HepG2 (cell line): Measurements from ENCODE around the gene VAMP8. TPM values are rescaled to one million over a fixed set of nuclear protein-coding genes. Genes with fewer than 3 reads are reported as not detected.

Source experiments
- ARNT2 ChIP-seq: sonication (generic); formaldehyde crosslinking; IDR thresholded peaks from 2 replicates; pipeline ENCODE4 v1.8.0; 2022; ENCODE audit warnings: mild to moderate bottlenecking, low read depth, missing genetic modification reagents, moderate library complexity
- ATF7-NPFF ChIP-seq: sonication (generic); formaldehyde crosslinking; IDR thresholded peaks from 2 replicates; pipeline ENCODE4 v1.8.1; 2023; ENCODE audit warnings: mild to moderate bottlenecking, low read depth, missing genetic modification reagents, moderate library complexity
- CC2D1A ChIP-seq: sonication (generic); formaldehyde crosslinking; IDR thresholded peaks from 2 replicates; pipeline ENCODE4 v1.8.1; 2023; ENCODE audit warnings: mild to moderate bottlenecking, missing genetic modification reagents
- FOXK1 ChIP-seq: sonication (generic); formaldehyde crosslinking; IDR thresholded peaks from 2 replicates; pipeline ENCODE4 v1.4.0; 2020; ENCODE audit warnings: low read depth, missing genetic modification reagents, borderline replicate concordance
- HNRNPH1 ChIP-seq: fragments of 200-400 bp; formaldehyde crosslinking; optimal IDR thresholded peaks from 2 replicates; pipeline ENCODE3; 2017; ENCODE audit warnings: mild to moderate bottlenecking, low read depth, low read length
- HNRNPK ChIP-seq: fragments of 200-400 bp; formaldehyde crosslinking; IDR thresholded peaks from 2 replicates; pipeline ENCODE4 v1.6.1; 2018; ENCODE audit warnings: low read length, low read depth, moderate library complexity, mild to moderate bottlenecking; ENCODE audit not compliant: poor library complexity, severe bottlenecking
- JDP2 ChIP-seq: sonication (generic); formaldehyde crosslinking; IDR thresholded peaks from 2 replicates; pipeline ENCODE4 v1.8.1; 2022; ENCODE audit warnings: missing genetic modification reagents, borderline replicate concordance
- NR2F1 ChIP-seq, 2 experiments: fragments of 450-650 bp in 1 of 2; formaldehyde crosslinking in 1 of 2; IDR thresholded peaks; 2 replicates each; pipeline versions ENCODE4 v1.5.0 to v1.6.1; 2016 to 2020; ENCODE audit warnings: mild to moderate bottlenecking in 1 of 2, missing compliant biosample characterization in 1 of 2, missing genetic modification reagents in 1 of 2, moderate library complexity in 1 of 2
- SKI ChIP-seq: fragments of 450-650 bp; IDR thresholded peaks from one replicate; pipeline ENCODE4 v1.6.1; 2018; ENCODE audit warnings: mild to moderate bottlenecking; ENCODE audit not compliant: partially characterized antibody
- THAP7 ChIP-seq: sonication (generic); formaldehyde crosslinking; IDR thresholded peaks from 2 replicates; pipeline ENCODE4 v1.8.1; 2023; ENCODE audit warnings: mild to moderate bottlenecking, missing genetic modification reagents
- polyA plus RNA-seq, 8 experiments: library from polyadenylated mRNA; depleted of rRNA in 3 of 8; stranded (reverse) in 7 of 8; unstranded in 1 of 8; fragments of >200 nt; fragmentation: Illumina TruSeq in 4 of 8; extraction: Trizol in 4 of 8; gene quantifications; 2 replicates each; pipeline versions ENCODE4 v1.2.1 to v1.2.3, GENCODE V29; 2011 to 2016; ENCODE audit warnings: low read depth in 4 of 8, missing spikeins in 1 of 8, mixed read lengths in 1 of 8; ENCODE audit not compliant: insufficient read depth in 1 of 8
- total RNA-seq, 5 experiments: library from RNA; depleted of rRNA; stranded (reverse); fragments of >200 nt; fragmentation: Illumina TruSeq; extraction: Trizol; gene quantifications; 2 replicates each; pipeline ENCODE4 v1.2.3, GENCODE V29; 2016; ENCODE audit warnings: low read depth in 1 of 5
- TF ChIP-seq, protein P1 (sequence below): IDR thresholded peaks from 2 replicates; pipeline ENCODE4 v1.6.1; 2016
- TF ChIP-seq, protein P2 (sequence below): sonication (generic); formaldehyde crosslinking; IDR thresholded peaks from 2 replicates; pipeline ENCODE4 v1.5.0; 2020; ENCODE audit warnings: mild to moderate bottlenecking, low read depth, missing genetic modification reagents, borderline replicate concordance
- TF ChIP-seq, protein P3 (sequence below): sonication (generic); formaldehyde crosslinking; IDR thresholded peaks from 2 replicates; pipeline ENCODE4 v1.5.0; 2020; ENCODE audit warnings: mild to moderate bottlenecking, missing genetic modification reagents
- TF ChIP-seq, protein P4 (sequence below): IDR thresholded peaks from 2 replicates; pipeline ENCODE4 v1.6.1; 2012; ENCODE audit warnings: low read length, improper control_type of control experiment

Gene VAMP8
- total and polyA plus RNA-seq, 2 of the 13 experiments (the other 11 are each of a cell fraction or from before 2014, with no cell fraction given) = 83.3 to 157 TPM

DNA sequence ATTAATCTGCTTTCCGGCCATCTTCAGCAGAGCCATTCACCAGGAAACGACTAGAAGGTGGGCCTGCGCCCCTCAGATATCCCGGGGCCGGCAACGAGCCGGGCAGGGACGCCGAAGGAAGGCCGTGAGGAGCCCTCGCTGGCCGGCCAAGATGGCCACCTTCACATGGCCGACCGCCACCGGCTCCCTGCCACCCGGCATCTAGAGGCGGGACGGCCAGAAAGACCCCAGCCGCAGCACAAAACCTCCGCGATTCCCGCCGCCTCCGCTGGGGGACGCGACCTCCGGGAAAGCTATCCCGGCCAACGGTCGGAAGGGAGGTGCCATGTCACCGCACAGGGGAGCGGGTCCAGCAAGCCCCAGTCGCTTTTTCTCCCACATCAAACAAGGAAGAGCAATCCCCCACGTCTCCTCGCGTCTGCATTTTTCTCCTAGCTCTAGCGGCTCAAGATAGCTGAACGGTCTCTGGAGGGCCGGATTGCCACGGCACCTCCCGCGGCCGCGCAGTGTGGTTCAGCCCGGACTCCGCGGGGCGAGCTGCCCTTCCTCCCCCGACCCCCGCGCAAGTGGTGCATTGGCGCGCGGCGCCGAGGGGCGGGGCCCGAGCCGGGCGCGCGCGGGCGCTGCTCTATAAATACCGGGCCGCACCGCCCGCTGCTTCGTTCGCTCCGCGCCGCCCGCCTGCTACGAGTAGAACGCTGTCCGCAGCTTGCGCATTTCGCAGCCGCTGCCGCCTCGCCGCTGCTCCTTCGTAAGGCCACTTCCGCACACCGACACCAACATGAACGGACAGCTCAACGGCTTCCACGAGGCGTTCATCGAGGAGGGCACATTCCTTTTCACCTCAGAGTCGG, 38.7 kb upstream of the VAMP8 start, which contains the start of gene MAT2A (continued):
- TF ChIP-seq FOXK1 (peak; percentile 54; the same call in 1 of the 2 replicates), ARNT2 (peak; percentile 89), CC2D1A (no peak; the same call in 1 of the 2 replicates), NR2F1 (CRISPR knock-in tag; IDR thresholded peaks at IDR 0.05) (0 out of 4 replicates have a peak, but pooled peaks of 1 of the 2 experiments have one; percentile 5), SKI (peak; percentile 81), HNRNPH1 (no peak), THAP7 (CRISPR knock-in tag) (peak; percentile 88; the same call in 1 of the 2 replicates), HNRNPK (no peak), ATF7-NPFF (CRISPR knock-in tag) (peak; percentile 90), JDP2 (peak; percentile 66; the same call in 1 of the 2 replicates)
- TF ChIP-seq, protein P1, sequence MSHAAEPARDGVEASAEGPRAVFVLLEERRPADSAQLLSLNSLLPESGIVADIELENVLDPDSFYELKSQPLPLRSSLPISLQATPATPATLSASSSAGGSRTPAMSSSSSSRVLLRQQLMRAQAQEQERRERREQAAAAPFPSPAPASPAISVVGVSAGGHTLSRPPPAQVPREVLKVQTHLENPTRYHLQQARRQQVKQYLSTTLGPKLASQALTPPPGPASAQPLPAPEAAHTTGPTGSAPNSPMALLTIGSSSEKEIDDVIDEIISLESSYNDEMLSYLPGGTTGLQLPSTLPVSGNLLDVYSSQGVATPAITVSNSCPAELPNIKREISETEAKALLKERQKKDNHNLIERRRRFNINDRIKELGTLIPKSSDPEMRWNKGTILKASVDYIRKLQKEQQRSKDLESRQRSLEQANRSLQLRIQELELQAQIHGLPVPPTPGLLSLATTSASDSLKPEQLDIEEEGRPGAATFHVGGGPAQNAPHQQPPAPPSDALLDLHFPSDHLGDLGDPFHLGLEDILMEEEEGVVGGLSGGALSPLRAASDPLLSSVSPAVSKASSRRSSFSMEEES (CRISPR knock-in tag) = peak; percentile 62
- TF ChIP-seq, protein P2, sequence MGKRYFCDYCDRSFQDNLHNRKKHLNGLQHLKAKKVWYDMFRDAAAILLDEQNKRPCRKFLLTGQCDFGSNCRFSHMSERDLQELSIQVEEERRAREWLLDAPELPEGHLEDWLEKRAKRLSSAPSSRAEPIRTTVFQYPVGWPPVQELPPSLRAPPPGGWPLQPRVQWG (CRISPR knock-in tag) = no peak
- TF ChIP-seq, protein P3, sequence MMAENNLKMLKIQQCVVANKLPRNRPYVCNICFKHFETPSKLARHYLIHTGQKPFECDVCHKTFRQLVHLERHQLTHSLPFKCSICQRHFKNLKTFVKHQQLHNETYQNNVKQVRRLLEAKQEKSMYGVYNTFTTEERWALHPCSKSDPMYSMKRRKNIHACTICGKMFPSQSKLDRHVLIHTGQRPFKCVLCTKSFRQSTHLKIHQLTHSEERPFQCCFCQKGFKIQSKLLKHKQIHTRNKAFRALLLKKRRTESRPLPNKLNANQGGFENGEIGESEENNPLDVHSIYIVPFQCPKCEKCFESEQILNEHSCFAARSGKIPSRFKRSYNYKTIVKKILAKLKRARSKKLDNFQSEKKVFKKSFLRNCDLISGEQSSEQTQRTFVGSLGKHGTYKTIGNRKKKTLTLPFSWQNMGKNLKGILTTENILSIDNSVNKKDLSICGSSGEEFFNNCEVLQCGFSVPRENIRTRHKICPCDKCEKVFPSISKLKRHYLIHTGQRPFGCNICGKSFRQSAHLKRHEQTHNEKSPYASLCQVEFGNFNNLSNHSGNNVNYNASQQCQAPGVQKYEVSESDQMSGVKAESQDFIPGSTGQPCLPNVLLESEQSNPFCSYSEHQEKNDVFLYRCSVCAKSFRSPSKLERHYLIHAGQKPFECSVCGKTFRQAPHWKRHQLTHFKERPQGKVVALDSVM (CRISPR knock-in tag) = peak; percentile 51
- TF ChIP-seq, protein P4, sequence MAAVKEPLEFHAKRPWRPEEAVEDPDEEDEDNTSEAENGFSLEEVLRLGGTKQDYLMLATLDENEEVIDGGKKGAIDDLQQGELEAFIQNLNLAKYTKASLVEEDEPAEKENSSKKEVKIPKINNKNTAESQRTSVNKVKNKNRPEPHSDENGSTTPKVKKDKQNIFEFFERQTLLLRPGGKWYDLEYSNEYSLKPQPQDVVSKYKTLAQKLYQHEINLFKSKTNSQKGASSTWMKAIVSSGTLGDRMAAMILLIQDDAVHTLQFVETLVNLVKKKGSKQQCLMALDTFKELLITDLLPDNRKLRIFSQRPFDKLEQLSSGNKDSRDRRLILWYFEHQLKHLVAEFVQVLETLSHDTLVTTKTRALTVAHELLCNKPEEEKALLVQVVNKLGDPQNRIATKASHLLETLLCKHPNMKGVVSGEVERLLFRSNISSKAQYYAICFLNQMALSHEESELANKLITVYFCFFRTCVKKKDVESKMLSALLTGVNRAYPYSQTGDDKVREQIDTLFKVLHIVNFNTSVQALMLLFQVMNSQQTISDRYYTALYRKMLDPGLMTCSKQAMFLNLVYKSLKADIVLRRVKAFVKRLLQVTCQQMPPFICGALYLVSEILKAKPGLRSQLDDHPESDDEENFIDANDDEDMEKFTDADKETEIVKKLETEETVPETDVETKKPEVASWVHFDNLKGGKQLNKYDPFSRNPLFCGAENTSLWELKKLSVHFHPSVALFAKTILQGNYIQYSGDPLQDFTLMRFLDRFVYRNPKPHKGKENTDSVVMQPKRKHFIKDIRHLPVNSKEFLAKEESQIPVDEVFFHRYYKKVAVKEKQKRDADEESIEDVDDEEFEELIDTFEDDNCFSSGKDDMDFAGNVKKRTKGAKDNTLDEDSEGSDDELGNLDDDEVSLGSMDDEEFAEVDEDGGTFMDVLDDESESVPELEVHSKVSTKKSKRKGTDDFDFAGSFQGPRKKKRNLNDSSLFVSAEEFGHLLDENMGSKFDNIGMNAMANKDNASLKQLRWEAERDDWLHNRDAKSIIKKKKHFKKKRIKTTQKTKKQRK = no peak
